Karpas-422 (cell line): Measurements from ENCODE around the gene NDUFB10. TPM values are rescaled to one million over a fixed set of nuclear protein-coding genes. Genes with fewer than 3 reads are reported as not detected.

Source experiments
- DNase-seq: peaks from one replicate; pipeline ENCODE4 v3.0.0-alpha.2; 2015
- H2AFZ ChIP-seq: fragments of 200-600 bp; sonication (generic); 2 replicates; pipeline ENCODE4 v1.6.1; 2014; ENCODE audit warnings: antibody characterized with exemption, low read length, mixed read lengths
- H3K27ac ChIP-seq: fragments of 200-600 bp; sonication (generic); 2 replicates; pipeline ENCODE4 v1.5.1; 2014; ENCODE audit warnings: mild to moderate bottlenecking, low read length, moderate library complexity
- H3K27me3 ChIP-seq: fragments of 200-600 bp; sonication (generic); 2 replicates; pipeline ENCODE4 v1.6.1; 2014; ENCODE audit warnings: low read length, mixed read lengths
- H3K36me3 ChIP-seq: fragments of 200-600 bp; sonication (generic); 2 replicates; pipeline ENCODE4 v1.6.1; 2014; ENCODE audit warnings: low read length, mixed read lengths; ENCODE audit not compliant: insufficient read depth
- H3K4me1 ChIP-seq: fragments of 200-600 bp; sonication (generic); 2 replicates; pipeline ENCODE4 v1.6.1; 2014; ENCODE audit warnings: mild to moderate bottlenecking, low read length, mixed read lengths
- H3K4me2 ChIP-seq: fragments of 200-600 bp; sonication (generic); 2 replicates; pipeline ENCODE4 v1.6.1; 2014; ENCODE audit warnings: low read length, low read depth, mild to moderate bottlenecking; ENCODE audit not compliant: poor library complexity, severe bottlenecking
- H3K4me3 ChIP-seq: fragments of 200-600 bp; sonication (generic); 2 replicates; pipeline ENCODE4 v1.5.1; 2014; ENCODE audit warnings: mild to moderate bottlenecking, antibody characterized with exemption, low read length, mixed read lengths
- H3K79me2 ChIP-seq: fragments of 200-600 bp; sonication (generic); 2 replicates; pipeline ENCODE4 v1.6.1; 2014; ENCODE audit warnings: mild to moderate bottlenecking, low read length, mixed read lengths
- H3K9ac ChIP-seq: fragments of 200-600 bp; sonication (generic); 2 replicates; pipeline ENCODE4 v1.6.0; 2014; ENCODE audit warnings: low read length
- H3K9me2 ChIP-seq: fragments of 200-600 bp; sonication (generic), shearing (Covaris generic); replicated peaks from 2 replicates; pipeline ENCODE4 v1.6.0; 2014; ENCODE audit warnings: mild to moderate bottlenecking, low read length, moderate library complexity; ENCODE audit not compliant: insufficient read depth
- H3K9me3 ChIP-seq: fragments of 300-700, 200-600 bp; sonication (generic); 2 replicates; pipeline ENCODE4 v1.6.1; 2014; ENCODE audit warnings: low read length, mixed read lengths
- H4K20me1 ChIP-seq: fragments of 200-600 bp; sonication (generic); 2 replicates; pipeline ENCODE4 v1.6.1; 2014; ENCODE audit warnings: mild to moderate bottlenecking, antibody characterized with exemption, low read length, low read depth; ENCODE audit not compliant: insufficient read depth
- total RNA-seq: library from RNA; depleted of rRNA; stranded (reverse); fragments of >200 nt; shearing (Covaris generic); gene quantifications from 2 replicates; pipeline ENCODE4 v1.2.3, GENCODE V29; 2014; ENCODE audit warnings: low replicate concordance

NDUFB10 gene
- total RNA-seq, 1 experiment from 2014 or later, result 288 TPM

DNA sequence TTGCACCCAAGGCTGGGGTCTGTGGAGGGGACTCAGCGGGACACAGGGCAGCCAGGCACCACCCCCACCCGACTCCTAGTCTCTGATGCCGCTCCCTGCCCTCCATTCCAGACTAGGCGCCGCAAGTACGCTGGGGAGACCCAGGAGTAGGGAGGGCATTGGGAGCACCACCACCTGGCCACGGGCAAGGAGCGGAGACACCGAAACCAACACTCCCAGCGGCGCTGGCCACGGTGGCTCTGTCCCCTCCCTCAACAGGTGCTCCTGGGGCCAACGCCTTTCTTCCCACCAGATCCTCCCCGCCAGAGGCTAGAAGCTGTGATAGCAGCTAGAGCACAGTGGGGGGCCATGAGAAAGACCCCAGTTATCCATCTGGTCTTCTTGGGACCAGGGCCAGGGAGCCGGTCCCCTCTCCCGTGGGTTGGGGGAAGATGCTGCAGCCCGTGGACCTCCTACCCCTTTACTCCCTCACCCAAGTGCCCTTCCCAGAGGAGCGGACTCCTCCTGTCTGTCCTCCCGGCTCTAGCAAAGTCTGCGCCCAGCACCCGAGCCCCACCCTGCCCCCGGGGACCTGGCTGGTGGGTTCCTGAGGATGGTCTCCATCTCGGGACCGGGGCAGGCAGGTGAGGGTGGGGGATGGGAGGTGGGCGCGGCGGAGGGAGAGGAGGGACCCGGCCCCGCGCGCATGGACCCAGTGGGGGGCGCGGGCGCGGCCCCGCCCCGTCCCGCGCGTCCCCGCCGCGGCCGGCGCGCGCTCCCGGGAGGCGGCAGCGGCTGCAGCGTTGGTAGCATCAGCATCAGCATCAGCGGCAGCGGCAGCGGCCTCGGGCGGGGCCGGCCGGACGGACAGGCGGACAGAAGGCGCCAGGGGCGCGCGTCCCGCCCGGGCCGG lies 30.1 kb downstream of the NDUFB10 start, which contains the start of gene SYNGR3:
Gene SYNGR3, plus strand, starts transcription at position 762 of the 892 bp plus-strand sequence. CDS start 133 bp downstream, outside the sequence.
- Histone ChIP-seq H3K27ac (no peak within 1 kb of the TSS), H3K4me1 (peaks cover 33% of the 10 kb centered on the region), H3K4me2 (peak within 1 kb of the TSS; percentile 89), H3K27me3 (no peaks in the 10 kb centered on the region), H4K20me1 (no peaks in the 10 kb centered on the region), H3K79me2 (peaks cover 10% of the 10 kb centered on the region), H3K9me3 (no peaks in the 10 kb centered on the region), H3K36me3 (no peaks in the 10 kb centered on the region), H3K9me2 (no peaks in the 10 kb centered on the region), H3K9ac (peak within 1 kb of the TSS; percentile 68), H2AFZ (peak within 1 kb of the TSS; percentile 67; the same call in 1 of the 2 replicates), H3K4me3 (peak within 1 kb of the TSS; percentile 74)
- DNase-seq, result peak; percentile 71

- peak overlapping the region; percentile 89 for H3K4me2 ChIP-seq
- peak overlapping the region; percentile 68 for H3K9ac ChIP-seq
Observed at GRCh38 chr16:1990101-1990350, 30.7 kb downstream of the NDUFB10 start.

GRCh38 chr16:1990351-1991134 lies 31.2 kb downstream of the NDUFB10 start:
- peak; percentile 79 for DNase-seq
- Histone ChIP-seq H3K9me2 (no peaks in the 10 kb centered on the region), H3K9ac (peak overlapping the region; percentile 68), H3K4me2 (peak overlapping the region; percentile 89), H3K4me1 (peaks cover 25% of the 10 kb centered on the region), H2AFZ (peak overlapping the region; percentile 67; the same call in 1 of the 2 replicates), H3K27me3 (no peaks in the 10 kb centered on the region), H3K9me3 (no peaks in the 10 kb centered on the region), H4K20me1 (no peaks in the 10 kb centered on the region), H3K79me2 (no peaks in the 10 kb centered on the region), H3K4me3 (peak overlapping the region; percentile 74), H3K36me3 (no peaks in the 10 kb centered on the region), H3K27ac (no peak overlapping the region)

More at GRCh38 chr16:1990101-1990350, 30.7 kb downstream of the NDUFB10 start:
- H2AFZ ChIP-seq, result no peak overlapping the region
- H3K9me2 ChIP-seq, result no peaks in the 10 kb centered on the region
- no peak overlapping the region for H3K27ac ChIP-seq
- no peaks in the 10 kb centered on the region for H4K20me1 ChIP-seq
- no peaks in the 10 kb centered on the region for H3K36me3 ChIP-seq
- H3K4me3 ChIP-seq, result peak overlapping the region; percentile 74
- no peak for DNase-seq
- H3K79me2 ChIP-seq, result peaks cover 4% of the 10 kb centered on the region
- peaks cover 30% of the 10 kb centered on the region for H3K4me1 ChIP-seq
- H3K27me3 ChIP-seq, result no peaks in the 10 kb centered on the region
- H3K9me3 ChIP-seq, result no peaks in the 10 kb centered on the region

- Histone ChIP-seq H3K79me2 (no peaks in the 10 kb centered on the region), H3K4me1 (peaks cover 21% of the 10 kb centered on the region), H4K20me1 (no peaks in the 10 kb centered on the region), H3K9ac (peak overlapping the region; percentile 68), H3K27ac (peak overlapping the region; percentile 43; the same call in 1 of the 2 replicates), H3K27me3 (no peaks in the 10 kb centered on the region), H3K36me3 (no peaks in the 10 kb centered on the region), H3K9me3 (no peaks in the 10 kb centered on the region), H2AFZ (peak overlapping the region; percentile 67; the same call in 1 of the 2 replicates), H3K9me2 (no peaks in the 10 kb centered on the region), H3K4me2 (peak overlapping the region; percentile 89), H3K4me3 (peak overlapping the region; percentile 74)
- DNase-seq, result peak; percentile 82
Observed at GRCh38 chr16:1991135-1991551, 31.8 kb downstream of the NDUFB10 start.

DNA sequence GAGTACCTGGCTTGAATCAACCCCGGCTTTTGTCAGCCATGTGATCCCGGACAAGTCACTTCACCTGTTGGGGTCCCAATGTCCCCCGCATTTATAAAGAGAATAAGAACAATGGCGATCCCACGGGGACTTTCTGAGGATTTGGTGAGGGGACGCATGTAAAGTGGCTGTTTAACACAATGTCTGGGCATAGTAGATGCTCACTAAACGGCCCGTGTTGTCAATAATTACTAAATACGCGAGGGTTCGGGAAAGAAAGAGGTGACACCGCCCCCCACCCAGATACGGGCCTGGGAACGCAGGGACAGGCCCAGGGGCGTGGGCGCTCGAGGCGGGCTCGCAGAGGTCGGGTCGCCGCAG lies 32.2 kb downstream of the NDUFB10 start:
- no peaks in the 10 kb centered on the region for H3K9me3 ChIP-seq
- H3K9me2 ChIP-seq, result no peaks in the 10 kb centered on the region
- no peaks in the 10 kb centered on the region for H3K27me3 ChIP-seq
- peak overlapping the region; percentile 43; the same call in 1 of the 2 replicates for H3K27ac ChIP-seq
- H3K4me2 ChIP-seq, result peak overlapping the region; percentile 89
- no peak for DNase-seq
- H4K20me1 ChIP-seq, result no peaks in the 10 kb centered on the region
- peak overlapping the region; percentile 74; the same call in 1 of the 2 replicates for H3K4me3 ChIP-seq
- H2AFZ ChIP-seq, result peak overlapping the region; percentile 30; the same call in 1 of the 2 replicates
- H3K9ac ChIP-seq, result peak overlapping the region; percentile 53
- peaks cover 21% of the 10 kb centered on the region for H3K4me1 ChIP-seq
- no peaks in the 10 kb centered on the region for H3K36me3 ChIP-seq
- H3K79me2 ChIP-seq, result no peaks in the 10 kb centered on the region

GRCh38 chr16:1991948-1992703 lies 32.8 kb downstream of the NDUFB10 start:
- H3K4me3 ChIP-seq, result peak overlapping the region; percentile 74; the same call in 1 of the 2 replicates
- H4K20me1 ChIP-seq, result no peaks in the 10 kb centered on the region
- no peaks in the 10 kb centered on the region for H3K79me2 ChIP-seq
- H3K4me1 ChIP-seq, result peaks cover 21% of the 10 kb centered on the region
- DNase-seq, result peak; percentile 98
- peak overlapping the region; percentile 53; the same call in 1 of the 2 replicates for H3K9ac ChIP-seq
- no peak overlapping the region for H3K27ac ChIP-seq
- peak overlapping the region; percentile 30; the same call in 1 of the 2 replicates for H2AFZ ChIP-seq
- no peaks in the 10 kb centered on the region for H3K27me3 ChIP-seq
- peak overlapping the region; percentile 89 for H3K4me2 ChIP-seq
- H3K9me3 ChIP-seq, result no peaks in the 10 kb centered on the region
- H3K9me2 ChIP-seq, result no peaks in the 10 kb centered on the region
- no peaks in the 10 kb centered on the region; the same call in 1 of the 2 replicates for H3K36me3 ChIP-seq

- no peak overlapping the region for H3K27ac ChIP-seq
- H2AFZ ChIP-seq, result no peak overlapping the region
- DNase-seq, result no peak
- no peaks in the 10 kb centered on the region for H3K79me2 ChIP-seq
- no peak overlapping the region for H3K4me2 ChIP-seq
- H3K36me3 ChIP-seq, result no peaks in the 10 kb centered on the region; the same call in 1 of the 2 replicates
- H3K4me3 ChIP-seq, result no peak overlapping the region
- H4K20me1 ChIP-seq, result no peaks in the 10 kb centered on the region
- H3K9ac ChIP-seq, result no peak overlapping the region
- H3K4me1 ChIP-seq, result peaks cover 21% of the 10 kb centered on the region
- no peaks in the 10 kb centered on the region for H3K27me3 ChIP-seq
- no peaks in the 10 kb centered on the region for H3K9me2 ChIP-seq
- H3K9me3 ChIP-seq, result no peaks in the 10 kb centered on the region
Observed at GRCh38 chr16:1992704-1993317, 33.5 kb downstream of the NDUFB10 start.
